GM19099 (cell line): ENCODE data around the gene MPP1.

Experiments
- POLR2A ChIP-seq: IDR thresholded peaks from 3 replicates; pipeline ENCODE4 v1.6.1; 2011; ENCODE audit warnings: low read depth; ENCODE audit not compliant: insufficient read length; ENCODE audit errors: extremely low read depth

The MPP1 gene

DNA sequence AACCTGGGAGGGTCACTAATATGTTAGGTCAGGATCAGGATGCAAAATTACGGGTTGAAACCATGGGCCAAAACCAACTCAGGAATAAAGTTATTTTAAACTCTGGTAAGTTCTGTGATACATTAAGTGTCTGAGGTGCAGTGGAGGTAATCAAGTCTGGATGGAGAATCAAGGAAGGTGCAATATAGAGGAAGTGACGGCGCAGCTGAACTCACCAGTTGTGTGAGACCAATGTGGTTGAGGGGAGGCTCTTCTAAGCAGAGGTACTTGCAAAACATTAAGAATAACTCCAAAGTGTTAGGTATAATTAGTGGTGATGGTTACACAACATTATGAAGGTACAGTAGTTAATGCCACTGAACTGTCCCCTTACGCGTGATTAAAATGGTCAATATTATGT lies 74.1 kb downstream of the MPP1 start:
- no peak for TF ChIP-seq POLR2A

DNA sequence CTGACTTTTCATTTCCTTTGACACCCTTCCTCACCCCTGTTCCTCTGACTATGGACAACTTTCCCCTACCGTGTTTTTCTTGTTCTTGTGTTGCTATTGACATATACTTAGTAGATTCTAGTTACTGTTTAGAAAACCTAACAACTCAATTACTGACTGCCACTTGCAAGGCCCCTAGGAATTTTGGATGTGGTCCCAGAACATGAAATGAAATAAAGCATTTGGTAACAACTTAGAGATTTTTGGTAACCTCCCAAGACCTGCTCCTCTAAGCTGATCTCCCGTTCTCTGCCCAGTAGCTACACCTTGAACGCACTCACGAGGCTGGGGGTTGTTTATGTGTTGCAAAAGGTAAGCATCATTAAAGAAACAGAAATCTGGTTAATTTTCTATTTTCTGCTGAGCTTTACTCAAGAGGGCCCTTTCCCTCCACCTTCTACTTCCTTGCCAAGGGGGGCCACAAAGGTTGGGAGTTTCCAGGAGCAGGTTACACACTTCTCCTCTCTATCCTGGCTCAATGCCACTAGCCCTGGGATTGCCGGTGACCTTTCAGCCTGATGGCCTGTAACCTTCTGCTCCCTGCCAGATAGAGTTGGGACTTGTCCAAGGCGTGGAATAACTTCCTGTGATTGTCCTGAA lies 74.9 kb downstream of the MPP1 start:
- no peak for TF ChIP-seq POLR2A

DNA sequence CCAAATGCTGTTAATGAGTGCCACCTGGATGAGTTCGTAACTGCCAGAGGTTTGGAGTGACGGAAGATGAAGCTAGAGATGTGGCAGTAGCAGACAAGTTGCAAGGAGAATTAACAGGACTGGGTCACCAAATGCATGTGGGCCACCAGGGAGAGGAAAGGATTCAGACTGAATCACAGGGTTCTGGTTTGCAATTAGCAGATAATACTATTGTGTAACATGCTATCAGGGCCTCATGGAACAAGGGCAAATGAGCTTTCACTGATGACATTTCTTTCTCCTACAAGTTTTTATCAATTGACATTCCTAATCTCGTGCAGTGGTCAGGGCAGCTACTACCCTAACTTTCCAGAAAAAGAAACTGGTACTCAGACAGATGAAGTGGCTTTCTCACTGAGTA lies 75.8 kb downstream of the MPP1 start:
- TF ChIP-seq POLR2A, result no peak
